Activated naive CD4-positive, alpha-beta T cell treated with anti-CD3 and anti-CD28 coated beads, Interleukin-2, amount 50 U/mL, for 72 hours (primary cell): Measurements from ENCODE around the gene ZSCAN5A. TPM values are rescaled to one million over a fixed set of nuclear protein-coding genes. Genes with fewer than 3 reads are reported as not detected.
A peak's percentile ranks its signal among the peaks of the same experiment; 100 is the strongest.
"Not testable (repeated sequence)": the region's sequence is repeated elsewhere in the genome, so short reads cannot be mapped to it uniquely, and the experiment has no call there.

Experiments used
- ATAC-seq, 2 donors: fragments of 150-1000 bp; cut with Tn5 transposase; 2 replicates each; pipeline ENCODE4 v1.10.0; 2021; ENCODE audit warnings: mild to moderate bottlenecking in 2 of 2, moderate library complexity in 2 of 2
- DNase-seq, 2 donors: peaks; one replicate each; pipeline ENCODE4 v3.0.0; 2021 to 2022; ENCODE audit warnings: low spot score in 2 of 2
- H3K27ac Mint-ChIP-seq, 2 donors: one replicate each; pipeline ENCODE4 v1.8.0; 2022; ENCODE audit warnings: mild to moderate bottlenecking in 2 of 2, mixed read lengths in 2 of 2
- H3K36me3 Mint-ChIP-seq, 2 donors: one replicate each; pipeline ENCODE4 v1.8.0; 2022; ENCODE audit warnings: mixed read lengths in 2 of 2
- H3K9me3 Mint-ChIP-seq, 2 donors: one replicate each; pipeline ENCODE4 v1.8.0; 2022; ENCODE audit warnings: mixed read lengths in 2 of 2
- total RNA-seq, 2 donors: library from RNA; stranded (reverse); gene quantifications; one replicate each; pipeline ENCODE4 v1.2.3, GENCODE V29; 2022

ZSCAN5A gene
- total RNA-seq, 2 donors from 2014 or later = 4.1 to 13.3 TPM

GRCh38 chr19:56301155-56301554 lies 13.5 kb downstream of the ZSCAN5A start:
- ATAC-seq (no peak), DNase-seq (no peak)
- H3K9me3 Mint-ChIP-seq = peaks cover 0 to 4% of the 10 kb centered on the region in 2 donors
- peak overlapping the region; percentile 65 to 79 for H3K27ac Mint-ChIP-seq
- H3K36me3 Mint-ChIP-seq = peaks cover 7 to 20% of the 10 kb centered on the region in 2 donors

DNA sequence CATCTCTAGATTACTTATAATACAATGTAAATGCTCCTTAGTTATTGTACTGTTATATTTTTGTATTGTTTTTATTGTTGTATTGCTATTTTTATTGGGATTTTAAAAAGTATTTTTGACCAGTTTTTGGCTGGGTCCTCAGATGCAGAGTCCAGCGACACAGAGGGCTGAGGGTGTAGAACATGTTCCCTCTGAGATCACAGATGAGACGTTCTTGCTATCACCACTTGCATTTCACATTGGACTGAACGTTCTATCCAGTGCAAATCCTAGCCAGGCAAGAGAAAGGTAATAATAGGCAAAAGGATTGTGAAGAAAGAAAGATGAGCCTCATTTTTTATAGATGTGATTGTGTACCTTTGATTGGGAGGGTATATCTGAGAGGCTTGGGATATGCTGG lies 15.0 kb downstream of the ZSCAN5A start:
- Mint-ChIP-seq H3K36me3 (peaks cover 7 to 20% of the 10 kb centered on the region in 2 donors), H3K9me3 (peaks cover 0 to 4% of the 10 kb centered on the region in 2 donors), H3K27ac (no peak overlapping the region)
- no peak for DNase-seq
- no peak for ATAC-seq

DNA sequence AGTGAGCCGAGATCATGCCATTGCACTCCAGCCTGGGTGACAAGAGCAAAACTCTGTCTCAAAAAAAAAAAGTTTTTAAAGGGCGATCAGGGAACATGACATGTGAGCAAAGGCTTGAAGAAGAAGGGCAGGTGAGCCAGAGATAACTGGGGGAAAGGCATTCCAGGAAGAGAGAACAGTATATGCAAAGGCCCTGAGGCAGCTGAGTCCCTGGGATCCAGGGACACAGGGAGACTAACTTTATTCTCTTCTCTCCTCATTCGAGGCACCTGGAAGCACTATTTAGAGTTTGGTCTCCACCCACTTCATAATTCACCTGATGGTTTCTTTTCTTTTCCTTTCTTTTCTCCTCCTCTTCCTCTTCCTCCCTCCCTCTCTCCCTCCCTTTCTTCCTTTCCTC lies 17.6 kb downstream of the ZSCAN5A start:
- DNase-seq = no peak
- peaks cover 0 to 6% of the 10 kb centered on the region in 2 donors for H3K9me3 Mint-ChIP-seq
- no peak for ATAC-seq
- H3K27ac Mint-ChIP-seq = peak overlapping the region in 1 of 2 donors; percentile 24
- peaks cover 18 to 26% of the 10 kb centered on the region in 2 donors for H3K36me3 Mint-ChIP-seq

GRCh38 chr19:56295531-56296455 lies 18.8 kb downstream of the ZSCAN5A start:
- ATAC-seq (no peak), DNase-seq (no peak)
- H3K27ac Mint-ChIP-seq = peak overlapping the region; percentile 22 to 24
- H3K9me3 Mint-ChIP-seq = peaks cover 0 to 6% of the 10 kb centered on the region in 2 donors
- peaks cover 18% of the 10 kb centered on the region in 2 donors for H3K36me3 Mint-ChIP-seq

DNA sequence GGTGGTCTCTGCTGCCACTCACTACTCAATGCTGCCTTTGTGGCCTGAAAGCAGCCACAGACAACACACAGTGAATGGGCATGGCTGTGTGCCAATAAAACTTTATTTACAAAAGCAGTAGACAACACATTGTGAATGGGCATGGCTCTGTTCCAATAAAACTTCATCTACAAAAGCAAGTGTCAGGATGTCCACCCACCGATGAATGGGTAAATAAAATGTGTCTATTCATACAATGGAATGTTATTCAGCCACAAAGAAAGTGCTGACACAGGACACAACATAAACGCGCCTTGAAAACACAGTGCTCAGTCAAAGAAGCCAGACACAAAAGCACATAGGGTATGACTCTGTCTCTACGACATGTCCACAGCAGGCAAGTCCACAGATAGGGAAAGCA lies 20.1 kb downstream of the ZSCAN5A start:
- peaks cover 0 to 6% of the 10 kb centered on the region in 2 donors for H3K9me3 Mint-ChIP-seq
- DNase-seq (no peak), ATAC-seq (no peak)
- peaks cover 12 to 18% of the 10 kb centered on the region in 2 donors for H3K36me3 Mint-ChIP-seq
- H3K27ac Mint-ChIP-seq = peak overlapping the region in 1 of 2 donors; percentile 88

DNA sequence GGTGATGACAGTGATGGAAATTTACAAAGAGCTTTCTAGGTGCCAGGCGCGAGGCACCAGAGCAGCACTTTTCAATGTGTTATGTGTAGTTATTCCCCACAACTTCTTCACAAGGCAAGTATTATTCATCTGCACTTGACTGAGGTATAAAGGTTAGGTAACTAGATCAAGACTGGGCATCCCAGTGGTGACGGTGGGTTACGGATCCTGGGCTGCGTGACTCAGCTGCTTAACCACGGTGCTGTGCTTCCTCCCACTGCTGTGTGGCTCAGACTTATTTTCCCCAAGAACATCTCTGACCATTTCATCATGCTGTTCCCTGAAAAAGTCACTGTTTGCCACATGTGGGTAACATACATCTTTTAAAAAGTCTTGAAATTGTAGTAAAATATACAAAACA lies 22.8 kb downstream of the ZSCAN5A start:
- H3K9me3 Mint-ChIP-seq = peaks cover 0 to 6% of the 10 kb centered on the region in 2 donors
- ATAC-seq (peak; percentile 66 to 70), DNase-seq (no peak)
- peaks cover 12 to 18% of the 10 kb centered on the region in 2 donors for H3K36me3 Mint-ChIP-seq
- no peak overlapping the region for H3K27ac Mint-ChIP-seq

GRCh38 chr19:56290104-56290503 lies 24.5 kb downstream of the ZSCAN5A start:
- ATAC-seq (no peak), DNase-seq (no peak)
- Mint-ChIP-seq H3K36me3 (peaks cover 12 to 18% of the 10 kb centered on the region in 2 donors), H3K9me3 (peaks cover 0 to 6% of the 10 kb centered on the region in 2 donors), H3K27ac (no peak overlapping the region)

DNA sequence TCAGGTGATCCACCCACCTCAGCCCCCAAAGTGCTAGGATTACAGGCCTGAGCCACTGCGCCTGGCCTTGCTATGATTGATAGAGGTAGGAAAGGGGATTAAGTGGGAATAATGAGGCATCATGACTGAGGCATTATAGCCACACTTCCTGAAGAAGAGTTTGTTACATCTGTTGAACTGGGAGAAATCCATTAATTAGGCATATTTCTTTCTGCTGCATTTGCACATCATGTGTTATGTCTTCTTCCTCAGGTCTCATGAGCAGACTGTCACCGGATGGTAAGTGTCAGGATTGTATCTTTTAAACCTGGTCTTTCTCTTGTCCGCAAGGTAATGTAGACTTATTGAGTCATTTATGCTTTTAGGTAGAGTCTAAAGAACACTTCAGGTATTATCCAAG lies 29.9 kb downstream of the ZSCAN5A start:
- ATAC-seq (no peak), DNase-seq (no peak)
- Mint-ChIP-seq H3K9me3 (no peaks in the 10 kb centered on the region), H3K27ac (no peak overlapping the region), H3K36me3 (no peaks in the 10 kb centered on the region)

DNA sequence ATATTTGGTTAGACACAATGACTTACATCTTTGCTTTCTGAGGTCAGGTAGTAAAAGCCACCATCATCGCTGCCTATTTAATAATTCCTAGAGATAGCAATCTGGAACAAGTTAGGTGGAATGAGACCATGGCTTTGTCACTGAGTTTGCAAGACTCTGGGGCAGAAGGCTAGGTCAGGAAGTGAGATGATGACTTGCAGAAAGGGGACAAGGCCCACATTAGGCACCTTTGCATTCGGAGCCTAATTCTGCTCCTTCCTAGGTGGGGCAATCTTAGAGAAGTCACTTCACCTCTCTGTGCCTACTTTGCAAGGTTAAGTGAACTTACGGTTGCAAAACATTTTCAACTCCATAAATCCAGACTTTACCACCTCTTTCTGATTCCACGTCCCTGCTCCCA lies 31.8 kb downstream of the ZSCAN5A start:
- DNase-seq (no peak), ATAC-seq (no peak)
- Mint-ChIP-seq H3K9me3 (no peaks in the 10 kb centered on the region), H3K27ac (no peak overlapping the region), H3K36me3 (no peaks in the 10 kb centered on the region)

GRCh38 chr19:56273563-56274117 lies 41.0 kb downstream of the ZSCAN5A start:
- H3K27ac Mint-ChIP-seq = no peak overlapping the region
- no peak for ATAC-seq
- no peaks in the 10 kb centered on the region for H3K9me3 Mint-ChIP-seq
- DNase-seq = no peak
- peaks cover 0 to 4% of the 10 kb centered on the region in 2 donors for H3K36me3 Mint-ChIP-seq

- H3K9me3 Mint-ChIP-seq = no peaks in the 10 kb centered on the region
- H3K27ac Mint-ChIP-seq = no peak within 1 kb of the TSS
- ATAC-seq (no peak), DNase-seq (no peak)
- H3K36me3 Mint-ChIP-seq = peaks cover 0 to 4% of the 10 kb centered on the region in 2 donors
These were observed 42.4 kb downstream of the ZSCAN5A start, which contains the start of gene EDDM13 for GRCh38 chr19:56272161-56272798. Gene EDDM13 (plus strand): TSS chr19:56272748. CDS start chr19:56272835, 87 bp downstream.

DNA sequence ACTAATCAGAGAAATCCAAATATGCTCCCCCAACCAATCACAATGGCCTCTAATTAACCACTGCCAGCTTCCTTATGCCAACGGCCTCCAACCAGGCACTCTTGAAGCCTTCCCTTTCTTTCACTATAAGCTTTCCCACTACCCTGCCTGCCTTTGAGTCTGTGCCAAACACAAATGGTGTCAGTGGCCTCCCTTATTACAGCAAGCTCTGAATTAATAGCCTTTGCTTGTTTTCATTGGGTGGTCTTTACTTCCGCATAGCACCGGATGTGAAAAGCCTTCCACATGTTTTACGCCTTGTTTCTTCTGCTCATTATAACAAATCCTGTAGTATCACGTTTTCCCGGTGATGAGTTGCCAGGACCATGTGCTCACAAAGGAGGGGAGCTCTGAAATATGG lies 43.5 kb downstream of the ZSCAN5A start:
- Mint-ChIP-seq H3K9me3 (no peaks in the 10 kb centered on the region), H3K27ac (no peak overlapping the region), H3K36me3 (peaks cover 0 to 4% of the 10 kb centered on the region in 2 donors)
- ATAC-seq = no peak
- DNase-seq = no peak

GRCh38 chr19:56270676-56271075 lies 44.0 kb downstream of the ZSCAN5A start:
- no peaks in the 10 kb centered on the region for H3K36me3 Mint-ChIP-seq
- no peak for ATAC-seq
- no peaks in the 10 kb centered on the region for H3K9me3 Mint-ChIP-seq
- H3K27ac Mint-ChIP-seq = no peak overlapping the region
- no peak for DNase-seq

- ATAC-seq = no peak
These were observed 45.3 kb downstream of the ZSCAN5A start for GRCh38 chr19:56269348-56269747.

DNA sequence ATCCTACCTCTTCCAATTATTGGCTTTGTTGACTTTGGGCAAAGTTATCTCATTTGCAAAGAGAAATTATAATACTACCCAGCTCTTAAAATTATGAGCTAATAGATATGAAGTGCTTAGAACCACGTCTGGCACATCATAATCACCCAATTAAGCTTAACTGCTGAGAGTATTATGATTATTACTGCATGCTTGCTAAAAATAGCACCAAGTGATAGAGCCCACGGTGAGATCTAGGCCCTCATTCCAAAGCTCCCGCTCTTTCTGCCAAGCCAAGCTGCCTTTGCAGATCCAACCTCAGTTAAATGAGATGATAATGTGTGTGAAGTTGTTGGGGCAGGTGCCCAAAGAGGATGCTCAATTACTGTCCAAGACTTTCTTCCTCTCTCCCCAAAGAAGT lies 48.6 kb downstream of the ZSCAN5A start:
- no peak overlapping the region for H3K27ac Mint-ChIP-seq
- no peak for ATAC-seq

More at GRCh38 chr19:56269348-56269747, 45.3 kb downstream of the ZSCAN5A start:
- no peaks in the 10 kb centered on the region for H3K36me3 Mint-ChIP-seq
- H3K27ac Mint-ChIP-seq = no peak overlapping the region
- DNase-seq = no peak
- no peaks in the 10 kb centered on the region for H3K9me3 Mint-ChIP-seq

DNA sequence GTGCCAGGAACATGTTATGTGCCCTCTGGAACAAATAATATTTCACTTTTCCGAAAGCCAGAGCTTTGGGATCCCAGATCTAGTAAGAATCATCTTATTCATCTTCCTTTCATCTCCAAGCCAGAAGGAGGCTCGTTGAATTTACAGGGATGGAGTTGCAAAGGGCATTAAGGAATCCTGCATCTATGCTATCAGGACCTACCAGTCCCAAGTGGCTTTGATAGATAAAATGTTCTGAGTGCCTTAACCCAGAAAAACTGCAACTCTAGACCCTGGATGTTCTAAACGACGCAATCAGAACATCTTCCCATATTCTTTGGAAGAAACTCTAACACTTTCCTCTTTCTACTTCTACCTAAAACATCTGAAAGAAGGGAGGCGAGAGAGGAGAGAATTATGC lies 51.3 kb downstream of the ZSCAN5A start:
- DNase-seq (no peak), ATAC-seq (no peak)
- Mint-ChIP-seq H3K36me3 (no peaks in the 10 kb centered on the region), H3K27ac (no peak overlapping the region), H3K9me3 (no peaks in the 10 kb centered on the region)

More for the DNA sequence above, 48.6 kb downstream of the ZSCAN5A start:
- H3K9me3 Mint-ChIP-seq = no peaks in the 10 kb centered on the region
- DNase-seq = no peak
- H3K36me3 Mint-ChIP-seq = no peaks in the 10 kb centered on the region

GRCh38 chr19:56261932-56262331 lies 52.7 kb downstream of the ZSCAN5A start:
- H3K36me3 Mint-ChIP-seq, DNase-seq, H3K9me3 Mint-ChIP-seq, ATAC-seq, H3K27ac Mint-ChIP-seq: not testable (repeated sequence)
